CD4-positive, alpha-beta T cell treated with Interleukin-12 subunit alpha and Interleukin-12 subunit beta, for 1 hour (primary cell): ENCODE results near the gene NOTO.

Experiments used
- DNase-seq: peaks from one replicate; pipeline ENCODE4 v3.0.0-alpha.2; 2020

NOTO gene

GRCh38 chr2:73235315-73236028 lies 33.1 kb downstream of the NOTO start:
- no peak for DNase-seq

GRCh38 chr2:73237168-73237567 lies 34.8 kb downstream of the NOTO start:
- no peak for DNase-seq

- no peak for DNase-seq
These were observed 35.8 kb downstream of the NOTO start for GRCh38 chr2:73238149-73238548.

GRCh38 chr2:73238976-73239375 lies 36.6 kb downstream of the NOTO start:
- no peak for DNase-seq

GRCh38 chr2:73239776-73240175 lies 37.4 kb downstream of the NOTO start:
- no peak for DNase-seq

- DNase-seq = no peak
These were observed 41.7 kb downstream of the NOTO start for GRCh38 chr2:73243884-73244570.

- no peak for DNase-seq
These were observed 42.2 kb downstream of the NOTO start for GRCh38 chr2:73244580-73244979.

GRCh38 chr2:73246850-73247249 lies 44.5 kb downstream of the NOTO start:
- no peak for DNase-seq

- no peak for DNase-seq
These were observed 47.3 kb downstream of the NOTO start for GRCh38 chr2:73249636-73250035.

- DNase-seq = no peak
These were observed 48.8 kb downstream of the NOTO start for GRCh38 chr2:73250872-73251846.

- no peak for DNase-seq
These were observed 50.1 kb downstream of the NOTO start for GRCh38 chr2:73252238-73253027.

- DNase-seq = no peak
These were observed 51.0 kb downstream of the NOTO start for GRCh38 chr2:73253400-73253799.

GRCh38 chr2:73253901-73254300 lies 51.5 kb downstream of the NOTO start:
- no peak for DNase-seq

- no peak for DNase-seq
These were observed 52.1 kb downstream of the NOTO start for GRCh38 chr2:73254343-73255006.

GRCh38 chr2:73255007-73255644 lies 52.8 kb downstream of the NOTO start:
- DNase-seq = no peak

- DNase-seq = no peak
These were observed 53.7 kb downstream of the NOTO start for GRCh38 chr2:73255907-73256617.

GRCh38 chr2:73256618-73256922 lies 54.2 kb downstream of the NOTO start:
- DNase-seq = no peak

- DNase-seq = no peak
These were observed 54.6 kb downstream of the NOTO start for GRCh38 chr2:73257021-73257420.

- DNase-seq = peak; percentile 8
These were observed 55.2 kb downstream of the NOTO start for GRCh38 chr2:73257425-73258125.

GRCh38 chr2:73258186-73258912 lies 56.0 kb downstream of the NOTO start:
- no peak for DNase-seq
